Liver (tissue), 9 donors: ENCODE data around the gene CHST13. TPM values are rescaled to one million over a fixed set of nuclear protein-coding genes. Genes with fewer than 3 reads are reported as not detected.

ENCODE experiments used
- DNase-seq: peaks from one replicate; pipeline ENCODE4 v3.0.0-alpha.2; 2017; ENCODE audit warnings: low spot score
- H3K27ac ChIP-seq, 2 donors: one replicate each; pipeline ENCODE4 v1.7.0; 2013; ENCODE audit warnings: inconsistent platforms in 2 of 2, low read length in 2 of 2, control low read depth in 1 of 2, low read depth in 1 of 2, mild to moderate bottlenecking in 1 of 2
- H3K27me3 ChIP-seq, 4 donors: one replicate each; pipeline versions ENCODE4 v1.6.1 to v1.7.0; 2013; ENCODE audit warnings: low read length in 3 of 4, inconsistent platforms in 1 of 4, mild to moderate bottlenecking in 1 of 4, moderate library complexity in 1 of 4; ENCODE audit not compliant: control insufficient read depth in 4 of 4, insufficient read depth in 4 of 4
- H3K36me3 ChIP-seq, 4 donors: one replicate each; pipeline versions ENCODE4 v1.6.1 to v1.7.0; 2013; ENCODE audit warnings: low read length in 3 of 4, mild to moderate bottlenecking in 3 of 4, low read depth in 1 of 4, moderate library complexity in 1 of 4; ENCODE audit not compliant: control insufficient read depth in 4 of 4, insufficient read depth in 3 of 4
- H3K4me1 ChIP-seq, 4 donors: one replicate each; pipeline versions ENCODE4 v1.6.1 to v1.7.0; 2013; ENCODE audit warnings: low read length in 3 of 4, mild to moderate bottlenecking in 3 of 4, moderate library complexity in 1 of 4; ENCODE audit not compliant: control insufficient read depth in 4 of 4, insufficient read depth in 4 of 4
- H3K4me3 ChIP-seq, 3 donors: one replicate each; pipeline versions ENCODE4 v1.6.1 to v1.7.0; 2013; ENCODE audit warnings: low read length in 3 of 3, control low read depth in 1 of 3, low read depth in 1 of 3, mild to moderate bottlenecking in 1 of 3
- H3K9ac ChIP-seq, 2 donors: one replicate each; pipeline ENCODE4 v1.7.0; 2013; ENCODE audit warnings: low read length in 2 of 2, mild to moderate bottlenecking in 2 of 2, moderate library complexity in 2 of 2, control low read depth in 1 of 2, low read depth in 1 of 2
- H3K9me3 ChIP-seq, 4 donors: one replicate each; pipeline versions ENCODE4 v1.6.1 to v1.7.0; 2013; ENCODE audit warnings: low read length in 3 of 4; ENCODE audit not compliant: control insufficient read depth in 4 of 4
- EGR1 ChIP-seq, 2 donors: IDR thresholded peaks; 2 replicates each; pipeline ENCODE4 v1.6.1; 2016 to 2018; ENCODE audit warnings: antibody characterized with exemption in 2 of 2, low read depth in 2 of 2
- FOXA2 ChIP-seq: IDR thresholded peaks from 2 replicates; pipeline ENCODE4 v1.6.1; 2016; ENCODE audit warnings: antibody characterized with exemption
- GABPA ChIP-seq, 2 donors: IDR thresholded peaks in 1 of 2; conservative IDR thresholded peaks in 1 of 2; 2 replicates each; pipeline ENCODE4 v1.6.1; 2016; ENCODE audit warnings: antibody characterized with exemption in 2 of 2, mild to moderate bottlenecking in 1 of 2, moderate library complexity in 1 of 2
- HNF4A ChIP-seq, 2 donors: conservative IDR thresholded peaks; 2 replicates each; pipeline ENCODE4 v1.6.1; 2016; ENCODE audit warnings: antibody characterized with exemption in 2 of 2, mild to moderate bottlenecking in 2 of 2
- HNF4G ChIP-seq: IDR thresholded peaks from 2 replicates; pipeline ENCODE4 v1.6.1; 2016; ENCODE audit warnings: antibody characterized with exemption
- JUND ChIP-seq, 2 donors: IDR thresholded peaks; 2 replicates each; pipeline ENCODE4 v1.6.1; 2016; ENCODE audit warnings: antibody characterized with exemption in 2 of 2
- RAD21 ChIP-seq, 2 donors: IDR thresholded peaks; 2 replicates each; pipeline ENCODE4 v1.6.1; 2016; ENCODE audit warnings: antibody characterized with exemption in 2 of 2, mild to moderate bottlenecking in 2 of 2
- RXRA ChIP-seq, 2 donors: IDR thresholded peaks; 2 replicates each; pipeline ENCODE4 v1.6.1; 2017 to 2018; ENCODE audit warnings: antibody characterized with exemption in 2 of 2, mild to moderate bottlenecking in 1 of 2
- TAF1 ChIP-seq: conservative IDR thresholded peaks from 2 replicates; pipeline ENCODE4 v1.6.1; 2016; ENCODE audit warnings: antibody characterized with exemption, mild to moderate bottlenecking
- YY1 ChIP-seq: IDR thresholded peaks from 2 replicates; pipeline ENCODE4 v1.6.1; 2016; ENCODE audit warnings: antibody characterized with exemption, mild to moderate bottlenecking
- WGBS: extraction: QIAGEN DNeasy Blood & Tissue Kit; methylation state at CpG from one replicate; pipeline ENCODE4 v1.1.7; 2013; 5-methylcytosine and 5-hydroxymethylcytosine counted together
- polyA plus RNA-seq, 2 donors: library from polyadenylated mRNA; stranded (reverse) in 1 of 2; unstranded in 1 of 2; fragments of 200-250 nt in 1 of 2; fragments of >200 nt in 1 of 2; fragmentation: Nextera tagmentation in 1 of 2; extraction: Ambion mirVana in 1 of 2; gene quantifications; one replicate each; pipeline versions ENCODE4 v1.2.1 to v1.2.3, GENCODE V29; 2013 to 2015
- total RNA-seq, 2 donors: library from RNA; depleted of rRNA; stranded (reverse); fragments of >200 nt; gene quantifications; one replicate each; pipeline ENCODE4 v1.2.3, GENCODE V29; 2014
- TF ChIP-seq, protein P1 (sequence below): IDR thresholded peaks from 2 replicates; pipeline ENCODE4 v1.6.1; 2016; ENCODE audit warnings: antibody characterized with exemption
- TF ChIP-seq, protein P2 (sequence below): IDR thresholded peaks from 2 replicates; pipeline ENCODE4 v1.6.1; 2016; ENCODE audit warnings: antibody characterized with exemption, mild to moderate bottlenecking
- TF ChIP-seq, protein P3 (sequence below): IDR thresholded peaks from 2 replicates; pipeline ENCODE4 v1.6.1; 2016; ENCODE audit warnings: antibody characterized with exemption
- TF ChIP-seq, protein P4 (sequence below): IDR thresholded peaks from 2 replicates; pipeline ENCODE4 v1.6.1; 2016; ENCODE audit warnings: antibody characterized with exemption
- donor health status: healthy.
- donor health status: healthy.
- donor health status: healthy.
- donor health status: healthy.
- donor health status: healthy.

CHST13 gene
- total and polyA plus RNA-seq, 4 donors = 19.7 to 39.1 (median 25.2) TPM

DNA sequence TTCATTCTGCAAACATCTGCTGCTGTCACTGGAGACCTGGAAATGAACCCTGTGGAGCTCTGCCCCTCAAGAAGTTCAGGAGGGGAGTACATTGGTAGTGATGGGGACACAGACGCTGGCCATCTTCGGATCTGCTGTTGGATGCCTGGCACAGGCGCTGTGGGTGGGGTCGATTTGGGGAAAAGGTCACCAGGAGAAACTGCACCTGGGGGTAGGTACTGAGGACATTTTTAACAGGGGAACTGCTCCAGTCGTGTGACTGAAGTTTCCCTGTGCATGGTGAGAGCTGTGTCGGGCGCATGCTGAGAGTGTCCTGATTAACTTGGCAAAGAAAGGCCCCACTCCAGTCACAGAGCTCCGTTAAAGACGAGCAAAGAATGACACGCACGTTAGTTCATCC, 9.8 kb upstream of the CHST13 start:
- Histone ChIP-seq H3K4me1 (peaks cover 23 to 60% (median 53%) of the 10 kb centered on the region in 4 donors), H3K27ac (no peak overlapping the region), H3K9me3 (no peaks in the 10 kb centered on the region), H3K9ac (no peak overlapping the region), H3K27me3 (no peaks in the 10 kb centered on the region), H3K36me3 (no peaks in the 10 kb centered on the region), H3K4me3 (no peak overlapping the region)
- 63% methylated on average over 11 of the region's 11 CpGs for WGBS
- TF ChIP-seq, protein P1, sequence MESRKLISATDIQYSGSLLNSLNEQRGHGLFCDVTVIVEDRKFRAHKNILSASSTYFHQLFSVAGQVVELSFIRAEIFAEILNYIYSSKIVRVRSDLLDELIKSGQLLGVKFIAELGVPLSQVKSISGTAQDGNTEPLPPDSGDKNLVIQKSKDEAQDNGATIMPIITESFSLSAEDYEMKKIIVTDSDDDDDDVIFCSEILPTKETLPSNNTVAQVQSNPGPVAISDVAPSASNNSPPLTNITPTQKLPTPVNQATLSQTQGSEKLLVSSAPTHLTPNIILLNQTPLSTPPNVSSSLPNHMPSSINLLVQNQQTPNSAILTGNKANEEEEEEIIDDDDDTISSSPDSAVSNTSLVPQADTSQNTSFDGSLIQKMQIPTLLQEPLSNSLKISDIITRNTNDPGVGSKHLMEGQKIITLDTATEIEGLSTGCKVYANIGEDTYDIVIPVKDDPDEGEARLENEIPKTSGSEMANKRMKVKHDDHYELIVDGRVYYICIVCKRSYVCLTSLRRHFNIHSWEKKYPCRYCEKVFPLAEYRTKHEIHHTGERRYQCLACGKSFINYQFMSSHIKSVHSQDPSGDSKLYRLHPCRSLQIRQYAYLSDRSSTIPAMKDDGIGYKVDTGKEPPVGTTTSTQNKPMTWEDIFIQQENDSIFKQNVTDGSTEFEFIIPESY = no peak
- TF ChIP-seq HNF4A (conservative IDR thresholded peaks at IDR 0.05) (no peak), GABPA (IDR thresholded peaks at IDR 0.05 in 1 of 2, conservative IDR thresholded peaks at IDR 0.05 in 1 of 2) (no peak), JUND (IDR thresholded peaks at IDR 0.05) (no peak), RXRA (IDR thresholded peaks at IDR 0.05) (no peak), HNF4G (no peak), RAD21 (IDR thresholded peaks at IDR 0.05) (no peak), EGR1 (IDR thresholded peaks at IDR 0.05; ENCODE audit: low read depth in 2 of 2) (no peak), TAF1 (no peak), FOXA2 (no peak)
- TF ChIP-seq, protein P2, sequence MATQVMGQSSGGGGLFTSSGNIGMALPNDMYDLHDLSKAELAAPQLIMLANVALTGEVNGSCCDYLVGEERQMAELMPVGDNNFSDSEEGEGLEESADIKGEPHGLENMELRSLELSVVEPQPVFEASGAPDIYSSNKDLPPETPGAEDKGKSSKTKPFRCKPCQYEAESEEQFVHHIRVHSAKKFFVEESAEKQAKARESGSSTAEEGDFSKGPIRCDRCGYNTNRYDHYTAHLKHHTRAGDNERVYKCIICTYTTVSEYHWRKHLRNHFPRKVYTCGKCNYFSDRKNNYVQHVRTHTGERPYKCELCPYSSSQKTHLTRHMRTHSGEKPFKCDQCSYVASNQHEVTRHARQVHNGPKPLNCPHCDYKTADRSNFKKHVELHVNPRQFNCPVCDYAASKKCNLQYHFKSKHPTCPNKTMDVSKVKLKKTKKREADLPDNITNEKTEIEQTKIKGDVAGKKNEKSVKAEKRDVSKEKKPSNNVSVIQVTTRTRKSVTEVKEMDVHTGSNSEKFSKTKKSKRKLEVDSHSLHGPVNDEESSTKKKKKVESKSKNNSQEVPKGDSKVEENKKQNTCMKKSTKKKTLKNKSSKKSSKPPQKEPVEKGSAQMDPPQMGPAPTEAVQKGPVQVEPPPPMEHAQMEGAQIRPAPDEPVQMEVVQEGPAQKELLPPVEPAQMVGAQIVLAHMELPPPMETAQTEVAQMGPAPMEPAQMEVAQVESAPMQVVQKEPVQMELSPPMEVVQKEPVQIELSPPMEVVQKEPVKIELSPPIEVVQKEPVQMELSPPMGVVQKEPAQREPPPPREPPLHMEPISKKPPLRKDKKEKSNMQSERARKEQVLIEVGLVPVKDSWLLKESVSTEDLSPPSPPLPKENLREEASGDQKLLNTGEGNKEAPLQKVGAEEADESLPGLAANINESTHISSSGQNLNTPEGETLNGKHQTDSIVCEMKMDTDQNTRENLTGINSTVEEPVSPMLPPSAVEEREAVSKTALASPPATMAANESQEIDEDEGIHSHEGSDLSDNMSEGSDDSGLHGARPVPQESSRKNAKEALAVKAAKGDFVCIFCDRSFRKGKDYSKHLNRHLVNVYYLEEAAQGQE = no peak
- TF ChIP-seq, protein P3, sequence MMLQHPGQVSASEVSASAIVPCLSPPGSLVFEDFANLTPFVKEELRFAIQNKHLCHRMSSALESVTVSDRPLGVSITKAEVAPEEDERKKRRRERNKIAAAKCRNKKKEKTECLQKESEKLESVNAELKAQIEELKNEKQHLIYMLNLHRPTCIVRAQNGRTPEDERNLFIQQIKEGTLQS = no peak
- TF ChIP-seq, protein P4, sequence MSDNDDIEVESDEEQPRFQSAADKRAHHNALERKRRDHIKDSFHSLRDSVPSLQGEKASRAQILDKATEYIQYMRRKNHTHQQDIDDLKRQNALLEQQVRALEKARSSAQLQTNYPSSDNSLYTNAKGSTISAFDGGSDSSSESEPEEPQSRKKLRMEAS = no peak
- no peak for DNase-seq

DNA sequence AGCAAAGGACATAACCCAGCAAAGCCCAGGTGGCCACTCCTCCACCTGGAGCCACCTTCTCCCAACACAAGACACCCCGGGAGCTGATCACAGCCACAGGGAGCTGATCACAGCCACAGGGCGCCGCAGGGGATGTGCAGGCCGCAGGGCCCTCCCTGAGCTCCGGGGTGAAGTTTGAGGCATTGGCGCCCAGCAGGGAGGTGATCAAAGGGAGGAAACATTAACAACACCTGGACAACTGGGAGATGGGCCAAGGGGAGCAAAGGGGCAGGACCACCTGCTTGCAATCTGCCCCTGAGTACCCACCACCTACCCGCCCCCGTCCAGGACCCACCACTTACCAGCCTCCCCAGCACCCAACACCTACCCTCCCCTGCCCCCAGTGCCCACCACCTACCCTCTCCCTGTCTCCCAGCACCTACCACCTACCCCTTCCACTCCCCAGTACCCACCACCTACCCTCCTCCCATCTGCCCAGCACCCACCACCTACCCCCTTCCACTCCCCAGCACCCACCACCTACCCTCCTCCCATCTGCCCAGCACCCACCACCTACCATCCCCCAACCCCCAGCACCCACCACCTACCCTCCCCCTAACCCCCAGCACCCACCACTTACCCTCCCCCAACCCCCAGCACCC, 8.8 kb upstream of the CHST13 start:
- Histone ChIP-seq H3K4me1 (peaks cover 23 to 70% (median 62%) of the 10 kb centered on the region in 4 donors), H3K9ac (no peak overlapping the region), H3K9me3 (no peaks in the 10 kb centered on the region), H3K27ac (no peak overlapping the region), H3K4me3 (no peak overlapping the region), H3K27me3 (no peaks in the 10 kb centered on the region), H3K36me3 (no peaks in the 10 kb centered on the region)
- TF ChIP-seq, protein P1 = no peak
- TF ChIP-seq HNF4A (conservative IDR thresholded peaks at IDR 0.05) = no peak
- TF ChIP-seq YY1 = no peak
- TF ChIP-seq RXRA (IDR thresholded peaks at IDR 0.05) = no peak
- 54% methylated on average over 8 of the region's 8 CpGs for WGBS
- no peak for DNase-seq
